ENCODE measurements around the gene NCAPD2.
A peak's percentile ranks its signal among the peaks of the same experiment; 100 is the strongest.

Gene NCAPD2

GRCh38 chr12:6493497-6494257 lies at the start of gene NCAPD2:
TSS of gene NCAPD2 (plus strand) at chr12:6494102. CDS start at chr12:6495099, 997 bp downstream.
- no peak for TF ChIP-seq CTCF (IDR thresholded peaks at IDR 0.05; ENCODE audit: borderline replicate concordance, control extremely low read depth, extremely low read depth, insufficient read depth, missing control alignments)
- DNase-seq (ENCODE audit: low spot score), result peak; percentile 95
- in situ Hi-C loops (cut with MboI; ENCODE audit: low sequenced_read_pairs, unreplicated experiment), result no loop called here

GRCh38 chr12:6444704-6445688 lies 48.9 kb upstream of the NCAPD2 start, which contains the start of gene CD27:
TSS of gene CD27 (plus strand) at chr12:6444955. CDS start at chr12:6445096, 141 bp downstream.
- in situ Hi-C loops (cut with MboI; ENCODE audit: low sequenced_read_pairs, unreplicated experiment), result no loop called here
- no peak for DNase-seq (ENCODE audit: low spot score)
- TF ChIP-seq CTCF (IDR thresholded peaks at IDR 0.05; ENCODE audit: borderline replicate concordance, control extremely low read depth, extremely low read depth, insufficient read depth, missing control alignments), result no peak

GRCh38 chr12:6450091-6450868 lies 43.6 kb upstream of the NCAPD2 start:
- DNase-seq (ENCODE audit: low spot score), result no peak
- in situ Hi-C loops (cut with MboI; ENCODE audit: low sequenced_read_pairs, unreplicated experiment), result no loop called here
- TF ChIP-seq CTCF (IDR thresholded peaks at IDR 0.05; ENCODE audit: borderline replicate concordance, control extremely low read depth, extremely low read depth, insufficient read depth, missing control alignments), result no peak

DNA sequence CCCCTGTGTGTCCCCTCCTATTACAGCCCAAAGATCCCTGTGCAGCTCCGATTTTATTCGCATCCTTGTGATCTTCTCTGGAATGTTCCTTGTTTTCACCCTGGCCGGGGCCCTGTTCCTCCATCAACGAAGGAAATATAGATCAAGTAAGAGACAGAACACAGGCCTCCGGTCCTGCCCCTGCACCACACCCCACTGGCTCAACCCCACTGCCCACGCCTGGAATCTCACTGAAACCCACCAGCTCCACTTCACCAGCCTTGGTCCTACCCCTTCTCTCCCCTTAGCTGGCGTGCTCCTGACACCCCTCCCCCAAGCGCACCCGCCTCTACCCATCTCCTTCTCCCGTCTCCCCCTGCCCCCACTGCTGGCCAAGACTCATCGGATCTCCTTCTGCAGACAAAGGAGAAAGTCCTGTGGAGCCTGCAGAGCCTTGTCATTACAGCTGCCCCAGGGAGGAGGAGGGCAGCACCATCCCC lies 43.0 kb upstream of the NCAPD2 start:
- no peak for DNase-seq (ENCODE audit: low spot score)
- in situ Hi-C loops (cut with MboI; ENCODE audit: low sequenced_read_pairs, unreplicated experiment), result no loop called here
- no peak for TF ChIP-seq CTCF (IDR thresholded peaks at IDR 0.05; ENCODE audit: borderline replicate concordance, control extremely low read depth, extremely low read depth, insufficient read depth, missing control alignments)

- no peak for TF ChIP-seq CTCF (IDR thresholded peaks at IDR 0.05; ENCODE audit: borderline replicate concordance, control extremely low read depth, extremely low read depth, insufficient read depth, missing control alignments)
- peak; percentile 86 for DNase-seq (ENCODE audit: low spot score)
- in situ Hi-C loops (cut with MboI; ENCODE audit: low sequenced_read_pairs, unreplicated experiment), result no loop called here
Observed at GRCh38 chr12:6451348-6452244, 42.3 kb upstream of the NCAPD2 start, which contains the start of gene TAPBPL. TSS of gene TAPBPL (plus strand) at chr12:6452042. CDS start at chr12:6452249, 207 bp downstream.

Measured in GM13976 (cell line).